Neural cell (in vitro differentiated cells): ENCODE measurements around the gene MANBA. TPM values are rescaled to one million over a fixed set of nuclear protein-coding genes. Genes with fewer than 3 reads are reported as not detected.
"Not testable (repeated sequence)": the region's sequence is repeated elsewhere in the genome, so short reads cannot be mapped to it uniquely, and the experiment has no call there.

ENCODE experiments used
- H2AFZ ChIP-seq: fragments of 200-600, 300-800 bp; sonication (generic), shearing (Covaris generic); 2 replicates; pipeline ENCODE4 v1.6.0; 2014; ENCODE audit warnings: low read depth, mild to moderate bottlenecking, antibody characterized with exemption, low read length, moderate library complexity
- H3F3A ChIP-seq: fragments of 200-600 bp; shearing (Covaris generic); 2 replicates; pipeline ENCODE4 v1.6.1; 2016; ENCODE audit warnings: mild to moderate bottlenecking, moderate library complexity, mixed read lengths, antibody characterized with exemption, low read length; ENCODE audit not compliant: insufficient read depth, poor library complexity, severe bottlenecking
- H3K27ac ChIP-seq: fragments of 200-600, 300-800 bp; sonication (generic), shearing (Covaris generic); 2 replicates; pipeline ENCODE4 v1.5.1; 2014; ENCODE audit warnings: mild to moderate bottlenecking, low read length, moderate library complexity
- H3K27me3 ChIP-seq: fragments of 300-800, 200-600 bp; sonication (generic), shearing (Covaris generic); 2 replicates; pipeline ENCODE4 v1.6.0; 2014; ENCODE audit warnings: mild to moderate bottlenecking, low read depth, low read length, moderate library complexity; ENCODE audit not compliant: insufficient read depth
- H3K36me3 ChIP-seq: fragments of 300-800, 200-600 bp; sonication (generic), shearing (Covaris generic); 2 replicates; pipeline ENCODE4 v1.5.1; 2014; ENCODE audit warnings: mild to moderate bottlenecking, antibody characterized with exemption, low read length, moderate library complexity; ENCODE audit not compliant: insufficient read depth
- H3K4me2 ChIP-seq: fragments of 300-800, 200-600 bp; sonication (generic), shearing (Covaris generic); 2 replicates; pipeline ENCODE4 v1.6.0; 2014; ENCODE audit warnings: mild to moderate bottlenecking, low read length
- H3K4me3 ChIP-seq: fragments of 300-800, 200-600 bp; sonication (generic), shearing (Covaris generic); 2 replicates; pipeline ENCODE4 v1.5.1; 2014; ENCODE audit warnings: mild to moderate bottlenecking, low read length, moderate library complexity
- H3K79me2 ChIP-seq: fragments of 200-600 bp; shearing (Covaris generic); replicated peaks from 2 replicates; pipeline ENCODE4 v1.6.0; 2014; ENCODE audit warnings: mild to moderate bottlenecking, low read length, moderate library complexity; ENCODE audit not compliant: insufficient read depth
- H3K9ac ChIP-seq: fragments of 300-800, 200-600 bp; sonication (generic), shearing (Covaris generic); 2 replicates; pipeline ENCODE4 v1.6.1; 2016; ENCODE audit warnings: mild to moderate bottlenecking, low read length, mixed read lengths
- H3K9me2 ChIP-seq: fragments of 200-600 bp; shearing (Covaris generic); 2 replicates; pipeline ENCODE4 v1.6.1; 2016; ENCODE audit warnings: mild to moderate bottlenecking, low read length, mixed read lengths; ENCODE audit not compliant: insufficient read depth
- H3K9me3 ChIP-seq: fragments of 200-600, 300-800 bp; sonication (generic), shearing (Covaris generic); 2 replicates; pipeline ENCODE4 v1.6.1; 2016; ENCODE audit warnings: mild to moderate bottlenecking, mixed run types, low read length, moderate library complexity, mixed read lengths
- H4K20me1 ChIP-seq: fragments of 200-600 bp; shearing (Covaris generic); 2 replicates; pipeline ENCODE4 v1.6.1; 2016; ENCODE audit warnings: mild to moderate bottlenecking, mixed run types; ENCODE audit not compliant: insufficient read depth
- EP300 ChIP-seq: fragments of 450-650 bp; conservative IDR thresholded peaks from 2 replicates; pipeline ENCODE4 v1.6.1; 2014; ENCODE audit warnings: antibody characterized with exemption, mild to moderate bottlenecking, moderate library complexity; ENCODE audit not compliant: poor library complexity, severe bottlenecking
- EZH2 ChIP-seq: fragments of 200-600, 300-800 bp; shearing (Covaris generic), sonication (generic); IDR thresholded peaks from 2 replicates; pipeline ENCODE4 v1.6.1; 2014; ENCODE audit warnings: antibody characterized with exemption, low read length, borderline replicate concordance, mild to moderate bottlenecking; ENCODE audit not compliant: insufficient read depth, poor library complexity, severe bottlenecking
- MXI1 ChIP-seq: fragments of 450-650 bp; conservative IDR thresholded peaks from 2 replicates; pipeline ENCODE4 v1.6.1; 2014; ENCODE audit warnings: antibody characterized with exemption, mild to moderate bottlenecking; ENCODE audit not compliant: poor library complexity, severe bottlenecking
- POLR2AphosphoS5 ChIP-seq: IDR thresholded peaks from 2 replicates; pipeline ENCODE4 v1.6.1; 2012
- RAD21 ChIP-seq: fragments of 450-650 bp; conservative IDR thresholded peaks from 2 replicates; pipeline ENCODE4 v1.6.1; 2014; ENCODE audit warnings: antibody characterized with exemption, mild to moderate bottlenecking, moderate library complexity
- SMC3 ChIP-seq: fragments of 450-650 bp; conservative IDR thresholded peaks from 2 replicates; pipeline ENCODE4 v1.6.1; 2014; ENCODE audit warnings: antibody characterized with exemption, mild to moderate bottlenecking, moderate library complexity; ENCODE audit not compliant: poor library complexity
- TAF1 ChIP-seq: IDR thresholded peaks from 2 replicates; pipeline ENCODE4 v1.6.1; 2012; ENCODE audit warnings: low read depth
- polyA plus RNA-seq: library from polyadenylated mRNA; depleted of rRNA; stranded (reverse); fragments of >200 nt; gene quantifications from 2 replicates; pipeline ENCODE4 v1.2.3, GENCODE V29; 2014
- TF ChIP-seq, protein P1 (sequence below): IDR thresholded peaks from 2 replicates; pipeline ENCODE4 v1.6.1; 2012; ENCODE audit warnings: borderline replicate concordance
- TF ChIP-seq, protein P2 (sequence below): fragments of 450-650 bp; IDR thresholded peaks from 2 replicates; pipeline ENCODE4 v1.5.1; 2014; ENCODE audit warnings: antibody characterized with exemption, mild to moderate bottlenecking, moderate library complexity; ENCODE audit not compliant: poor library complexity, severe bottlenecking

MANBA gene
- polyA plus RNA-seq, 1 donor from 2014 or later: 43.8 TPM

DNA sequence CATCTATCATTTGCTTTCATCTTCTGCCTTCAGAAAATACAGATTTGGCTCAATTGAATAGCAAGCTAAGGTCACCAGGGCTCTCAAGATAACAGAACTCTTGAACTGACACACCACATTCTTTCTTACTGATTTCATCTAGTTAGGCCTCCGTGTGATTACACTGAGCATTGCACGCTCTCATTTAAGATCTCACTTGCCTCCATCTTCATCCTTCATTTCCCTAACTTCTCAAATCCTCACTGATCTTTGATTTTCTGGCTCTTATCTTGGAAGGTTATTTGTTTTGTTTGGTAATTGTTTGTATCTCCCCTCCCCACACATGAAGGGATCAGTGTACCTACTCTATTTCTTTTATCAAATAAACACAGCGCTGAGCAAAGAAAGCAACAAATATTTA is 47.7 kb downstream of the MANBA start:
- Histone ChIP-seq H3F3A (no peaks in the 10 kb centered on the region), H2AFZ (no peak overlapping the region), H3K4me2 (no peak overlapping the region)

DNA sequence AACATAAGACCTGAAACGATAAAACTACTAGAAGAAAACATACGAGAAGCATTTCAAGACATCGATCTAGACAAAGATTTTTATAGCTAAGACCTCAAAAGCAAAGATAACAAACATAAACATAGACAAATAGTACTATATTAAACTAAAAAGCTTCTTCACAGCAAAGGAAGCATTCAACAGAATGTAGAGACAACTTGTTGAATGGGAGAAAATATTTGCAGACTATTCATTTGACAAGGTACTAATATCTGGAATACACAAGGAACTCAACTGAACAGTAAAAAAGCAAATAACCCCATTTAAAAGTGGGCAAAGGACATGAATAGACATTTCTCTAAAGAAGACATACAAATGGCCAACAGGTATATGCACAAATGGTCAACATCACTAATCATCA is 49.8 kb downstream of the MANBA start:
- TF ChIP-seq EP300 (no peak), MXI1 (no peak), TAF1 (no peak), RAD21 (no peak), SMC3 (no peak), EZH2 (no peak), POLR2AphosphoS5 (no peak)
- TF ChIP-seq, protein P1, sequence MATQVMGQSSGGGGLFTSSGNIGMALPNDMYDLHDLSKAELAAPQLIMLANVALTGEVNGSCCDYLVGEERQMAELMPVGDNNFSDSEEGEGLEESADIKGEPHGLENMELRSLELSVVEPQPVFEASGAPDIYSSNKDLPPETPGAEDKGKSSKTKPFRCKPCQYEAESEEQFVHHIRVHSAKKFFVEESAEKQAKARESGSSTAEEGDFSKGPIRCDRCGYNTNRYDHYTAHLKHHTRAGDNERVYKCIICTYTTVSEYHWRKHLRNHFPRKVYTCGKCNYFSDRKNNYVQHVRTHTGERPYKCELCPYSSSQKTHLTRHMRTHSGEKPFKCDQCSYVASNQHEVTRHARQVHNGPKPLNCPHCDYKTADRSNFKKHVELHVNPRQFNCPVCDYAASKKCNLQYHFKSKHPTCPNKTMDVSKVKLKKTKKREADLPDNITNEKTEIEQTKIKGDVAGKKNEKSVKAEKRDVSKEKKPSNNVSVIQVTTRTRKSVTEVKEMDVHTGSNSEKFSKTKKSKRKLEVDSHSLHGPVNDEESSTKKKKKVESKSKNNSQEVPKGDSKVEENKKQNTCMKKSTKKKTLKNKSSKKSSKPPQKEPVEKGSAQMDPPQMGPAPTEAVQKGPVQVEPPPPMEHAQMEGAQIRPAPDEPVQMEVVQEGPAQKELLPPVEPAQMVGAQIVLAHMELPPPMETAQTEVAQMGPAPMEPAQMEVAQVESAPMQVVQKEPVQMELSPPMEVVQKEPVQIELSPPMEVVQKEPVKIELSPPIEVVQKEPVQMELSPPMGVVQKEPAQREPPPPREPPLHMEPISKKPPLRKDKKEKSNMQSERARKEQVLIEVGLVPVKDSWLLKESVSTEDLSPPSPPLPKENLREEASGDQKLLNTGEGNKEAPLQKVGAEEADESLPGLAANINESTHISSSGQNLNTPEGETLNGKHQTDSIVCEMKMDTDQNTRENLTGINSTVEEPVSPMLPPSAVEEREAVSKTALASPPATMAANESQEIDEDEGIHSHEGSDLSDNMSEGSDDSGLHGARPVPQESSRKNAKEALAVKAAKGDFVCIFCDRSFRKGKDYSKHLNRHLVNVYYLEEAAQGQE: no peak
- TF ChIP-seq, protein P2, sequence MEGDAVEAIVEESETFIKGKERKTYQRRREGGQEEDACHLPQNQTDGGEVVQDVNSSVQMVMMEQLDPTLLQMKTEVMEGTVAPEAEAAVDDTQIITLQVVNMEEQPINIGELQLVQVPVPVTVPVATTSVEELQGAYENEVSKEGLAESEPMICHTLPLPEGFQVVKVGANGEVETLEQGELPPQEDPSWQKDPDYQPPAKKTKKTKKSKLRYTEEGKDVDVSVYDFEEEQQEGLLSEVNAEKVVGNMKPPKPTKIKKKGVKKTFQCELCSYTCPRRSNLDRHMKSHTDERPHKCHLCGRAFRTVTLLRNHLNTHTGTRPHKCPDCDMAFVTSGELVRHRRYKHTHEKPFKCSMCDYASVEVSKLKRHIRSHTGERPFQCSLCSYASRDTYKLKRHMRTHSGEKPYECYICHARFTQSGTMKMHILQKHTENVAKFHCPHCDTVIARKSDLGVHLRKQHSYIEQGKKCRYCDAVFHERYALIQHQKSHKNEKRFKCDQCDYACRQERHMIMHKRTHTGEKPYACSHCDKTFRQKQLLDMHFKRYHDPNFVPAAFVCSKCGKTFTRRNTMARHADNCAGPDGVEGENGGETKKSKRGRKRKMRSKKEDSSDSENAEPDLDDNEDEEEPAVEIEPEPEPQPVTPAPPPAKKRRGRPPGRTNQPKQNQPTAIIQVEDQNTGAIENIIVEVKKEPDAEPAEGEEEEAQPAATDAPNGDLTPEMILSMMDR: no peak
- H2AFZ ChIP-seq: no peak overlapping the region
- no peaks in the 10 kb centered on the region for H3F3A ChIP-seq
- H3K9me3 ChIP-seq: no peaks in the 10 kb centered on the region
- no peaks in the 10 kb centered on the region for H3K36me3 ChIP-seq
- no peak overlapping the region for H3K27ac ChIP-seq
- H3K79me2 ChIP-seq: no peaks in the 10 kb centered on the region
- H4K20me1 ChIP-seq: no peaks in the 10 kb centered on the region
- no peak overlapping the region for H3K4me3 ChIP-seq
- no peak overlapping the region for H3K9ac ChIP-seq
- H3K4me2 ChIP-seq: no peak overlapping the region
- H3K9me2 ChIP-seq: no peaks in the 10 kb centered on the region
- H3K27me3 ChIP-seq: no peaks in the 10 kb centered on the region

More for the DNA sequence above, 47.7 kb downstream of the MANBA start:
- no peak overlapping the region for H3K4me3 ChIP-seq
- H3K27ac ChIP-seq: no peak overlapping the region
- no peaks in the 10 kb centered on the region for H3K9me3 ChIP-seq
- no peak overlapping the region for H3K9ac ChIP-seq
- H3K36me3 ChIP-seq: no peaks in the 10 kb centered on the region
- no peaks in the 10 kb centered on the region for H3K9me2 ChIP-seq
- H4K20me1 ChIP-seq: no peaks in the 10 kb centered on the region
- H3K79me2 ChIP-seq: no peaks in the 10 kb centered on the region
- TF ChIP-seq EP300: no peak
- no peak for TF ChIP-seq EZH2
- no peak for TF ChIP-seq MXI1
- TF ChIP-seq POLR2AphosphoS5: no peak
- no peak for TF ChIP-seq SMC3
- TF ChIP-seq, protein P1: no peak
- TF ChIP-seq, protein P2: no peak
- TF ChIP-seq TAF1: no peak
- no peak for TF ChIP-seq RAD21
- H3K27me3 ChIP-seq: no peaks in the 10 kb centered on the region

DNA sequence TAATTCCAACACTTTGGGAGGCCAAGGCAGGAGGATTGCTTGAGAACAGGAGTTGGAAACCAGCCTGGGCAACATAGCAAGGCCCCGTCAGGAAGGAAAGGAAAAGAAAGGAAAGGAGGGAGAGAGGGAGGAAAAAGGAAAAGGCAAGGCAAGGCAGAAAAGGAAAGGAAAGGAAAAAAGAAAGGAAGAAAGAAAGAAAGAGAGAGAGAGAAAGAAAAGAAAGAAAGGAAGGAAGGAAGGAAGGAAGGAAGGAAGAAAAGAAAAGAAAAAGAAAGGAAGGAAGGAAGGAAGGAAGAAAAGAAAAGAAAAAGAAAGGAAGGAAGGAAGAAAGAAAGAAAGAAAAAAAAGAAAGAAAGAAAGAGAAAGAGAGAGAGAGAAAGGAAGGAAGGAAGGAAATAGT is 51.7 kb downstream of the MANBA start:
- H2AFZ ChIP-seq, H4K20me1 ChIP-seq, H3K4me2 ChIP-seq, H3K36me3 ChIP-seq, H3K4me3 ChIP-seq, H3K9me2 ChIP-seq, H3K9ac ChIP-seq, H3K9me3 ChIP-seq, H3K27ac ChIP-seq, H3F3A ChIP-seq, H3K27me3 ChIP-seq, H3K79me2 ChIP-seq: not testable (repeated sequence)
